ENCODE measurements around the gene SYCN. TPM values are rescaled to one million over a fixed set of nuclear protein-coding genes. Genes with fewer than 3 reads are reported as not detected.

SYCN gene
- total and polyA plus RNA-seq, 2 of the 8 experiments (the other 6 are each of a cell fraction or from before 2014, with no cell fraction given) = not detected

DNA sequence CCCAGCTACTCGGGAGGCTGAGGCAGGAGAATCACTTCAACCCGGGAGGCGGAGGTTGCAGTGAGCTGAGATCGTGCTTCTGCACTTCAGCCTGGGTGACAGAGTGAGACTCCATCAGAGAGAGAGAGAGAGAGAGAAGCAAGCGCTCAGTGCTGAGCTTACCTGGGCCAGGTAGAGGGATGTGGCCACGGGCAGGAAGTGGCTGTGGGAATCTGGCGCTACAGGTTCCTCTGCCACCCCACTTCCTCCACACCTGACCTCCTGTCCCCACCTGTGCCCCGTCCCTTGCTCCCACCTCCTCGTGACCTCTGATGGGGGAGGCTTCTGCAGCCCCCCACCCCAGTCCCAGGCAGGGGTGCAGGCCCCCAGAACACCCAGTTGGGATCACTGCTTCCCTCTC lies 8.3 kb downstream of the SYCN start (continued):
- TF ChIP-seq, protein P1, sequence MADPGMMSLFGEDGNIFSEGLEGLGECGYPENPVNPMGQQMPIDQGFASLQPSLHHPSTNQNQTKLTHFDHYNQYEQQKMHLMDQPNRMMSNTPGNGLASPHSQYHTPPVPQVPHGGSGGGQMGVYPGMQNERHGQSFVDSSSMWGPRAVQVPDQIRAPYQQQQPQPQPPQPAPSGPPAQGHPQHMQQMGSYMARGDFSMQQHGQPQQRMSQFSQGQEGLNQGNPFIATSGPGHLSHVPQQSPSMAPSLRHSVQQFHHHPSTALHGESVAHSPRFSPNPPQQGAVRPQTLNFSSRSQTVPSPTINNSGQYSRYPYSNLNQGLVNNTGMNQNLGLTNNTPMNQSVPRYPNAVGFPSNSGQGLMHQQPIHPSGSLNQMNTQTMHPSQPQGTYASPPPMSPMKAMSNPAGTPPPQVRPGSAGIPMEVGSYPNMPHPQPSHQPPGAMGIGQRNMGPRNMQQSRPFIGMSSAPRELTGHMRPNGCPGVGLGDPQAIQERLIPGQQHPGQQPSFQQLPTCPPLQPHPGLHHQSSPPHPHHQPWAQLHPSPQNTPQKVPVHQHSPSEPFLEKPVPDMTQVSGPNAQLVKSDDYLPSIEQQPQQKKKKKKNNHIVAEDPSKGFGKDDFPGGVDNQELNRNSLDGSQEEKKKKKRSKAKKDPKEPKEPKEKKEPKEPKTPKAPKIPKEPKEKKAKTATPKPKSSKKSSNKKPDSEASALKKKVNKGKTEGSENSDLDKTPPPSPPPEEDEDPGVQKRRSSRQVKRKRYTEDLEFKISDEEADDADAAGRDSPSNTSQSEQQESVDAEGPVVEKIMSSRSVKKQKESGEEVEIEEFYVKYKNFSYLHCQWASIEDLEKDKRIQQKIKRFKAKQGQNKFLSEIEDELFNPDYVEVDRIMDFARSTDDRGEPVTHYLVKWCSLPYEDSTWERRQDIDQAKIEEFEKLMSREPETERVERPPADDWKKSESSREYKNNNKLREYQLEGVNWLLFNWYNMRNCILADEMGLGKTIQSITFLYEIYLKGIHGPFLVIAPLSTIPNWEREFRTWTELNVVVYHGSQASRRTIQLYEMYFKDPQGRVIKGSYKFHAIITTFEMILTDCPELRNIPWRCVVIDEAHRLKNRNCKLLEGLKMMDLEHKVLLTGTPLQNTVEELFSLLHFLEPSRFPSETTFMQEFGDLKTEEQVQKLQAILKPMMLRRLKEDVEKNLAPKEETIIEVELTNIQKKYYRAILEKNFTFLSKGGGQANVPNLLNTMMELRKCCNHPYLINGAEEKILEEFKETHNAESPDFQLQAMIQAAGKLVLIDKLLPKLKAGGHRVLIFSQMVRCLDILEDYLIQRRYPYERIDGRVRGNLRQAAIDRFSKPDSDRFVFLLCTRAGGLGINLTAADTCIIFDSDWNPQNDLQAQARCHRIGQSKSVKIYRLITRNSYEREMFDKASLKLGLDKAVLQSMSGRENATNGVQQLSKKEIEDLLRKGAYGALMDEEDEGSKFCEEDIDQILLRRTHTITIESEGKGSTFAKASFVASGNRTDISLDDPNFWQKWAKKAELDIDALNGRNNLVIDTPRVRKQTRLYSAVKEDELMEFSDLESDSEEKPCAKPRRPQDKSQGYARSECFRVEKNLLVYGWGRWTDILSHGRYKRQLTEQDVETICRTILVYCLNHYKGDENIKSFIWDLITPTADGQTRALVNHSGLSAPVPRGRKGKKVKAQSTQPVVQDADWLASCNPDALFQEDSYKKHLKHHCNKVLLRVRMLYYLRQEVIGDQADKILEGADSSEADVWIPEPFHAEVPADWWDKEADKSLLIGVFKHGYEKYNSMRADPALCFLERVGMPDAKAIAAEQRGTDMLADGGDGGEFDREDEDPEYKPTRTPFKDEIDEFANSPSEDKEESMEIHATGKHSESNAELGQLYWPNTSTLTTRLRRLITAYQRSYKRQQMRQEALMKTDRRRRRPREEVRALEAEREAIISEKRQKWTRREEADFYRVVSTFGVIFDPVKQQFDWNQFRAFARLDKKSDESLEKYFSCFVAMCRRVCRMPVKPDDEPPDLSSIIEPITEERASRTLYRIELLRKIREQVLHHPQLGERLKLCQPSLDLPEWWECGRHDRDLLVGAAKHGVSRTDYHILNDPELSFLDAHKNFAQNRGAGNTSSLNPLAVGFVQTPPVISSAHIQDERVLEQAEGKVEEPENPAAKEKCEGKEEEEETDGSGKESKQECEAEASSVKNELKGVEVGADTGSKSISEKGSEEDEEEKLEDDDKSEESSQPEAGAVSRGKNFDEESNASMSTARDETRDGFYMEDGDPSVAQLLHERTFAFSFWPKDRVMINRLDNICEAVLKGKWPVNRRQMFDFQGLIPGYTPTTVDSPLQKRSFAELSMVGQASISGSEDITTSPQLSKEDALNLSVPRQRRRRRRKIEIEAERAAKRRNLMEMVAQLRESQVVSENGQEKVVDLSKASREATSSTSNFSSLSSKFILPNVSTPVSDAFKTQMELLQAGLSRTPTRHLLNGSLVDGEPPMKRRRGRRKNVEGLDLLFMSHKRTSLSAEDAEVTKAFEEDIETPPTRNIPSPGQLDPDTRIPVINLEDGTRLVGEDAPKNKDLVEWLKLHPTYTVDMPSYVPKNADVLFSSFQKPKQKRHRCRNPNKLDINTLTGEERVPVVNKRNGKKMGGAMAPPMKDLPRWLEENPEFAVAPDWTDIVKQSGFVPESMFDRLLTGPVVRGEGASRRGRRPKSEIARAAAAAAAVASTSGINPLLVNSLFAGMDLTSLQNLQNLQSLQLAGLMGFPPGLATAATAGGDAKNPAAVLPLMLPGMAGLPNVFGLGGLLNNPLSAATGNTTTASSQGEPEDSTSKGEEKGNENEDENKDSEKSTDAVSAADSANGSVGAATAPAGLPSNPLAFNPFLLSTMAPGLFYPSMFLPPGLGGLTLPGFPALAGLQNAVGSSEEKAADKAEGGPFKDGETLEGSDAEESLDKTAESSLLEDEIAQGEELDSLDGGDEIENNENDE (IDR thresholded peaks at IDR 0.05; ENCODE audit: insufficient replicate concordance, low read length) = no peak
- no peak for TF ChIP-seq GABPA (IDR thresholded peaks at IDR 0.05; ENCODE audit: borderline replicate concordance, insufficient read depth, low read length)
- no peak for TF ChIP-seq KDM1A (IDR thresholded peaks at IDR 0.05; ENCODE audit: borderline replicate concordance, low read length)
- TF ChIP-seq RBBP5 (IDR thresholded peaks at IDR 0.05; ENCODE audit: borderline replicate concordance, low read depth, low read length) = no peak
- TF ChIP-seq NANOG (IDR thresholded peaks at IDR 0.05; ENCODE audit: insufficient read depth, low read depth, low read length, poor library complexity, severe bottlenecking) = no peak
- TF ChIP-seq, protein P2, sequence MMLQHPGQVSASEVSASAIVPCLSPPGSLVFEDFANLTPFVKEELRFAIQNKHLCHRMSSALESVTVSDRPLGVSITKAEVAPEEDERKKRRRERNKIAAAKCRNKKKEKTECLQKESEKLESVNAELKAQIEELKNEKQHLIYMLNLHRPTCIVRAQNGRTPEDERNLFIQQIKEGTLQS (IDR thresholded peaks at IDR 0.05; ENCODE audit: insufficient read depth, low read depth, low read length) = no peak
- TF ChIP-seq TEAD4 (IDR thresholded peaks at IDR 0.05; ENCODE audit: low read depth, low read length) = no peak
- no peak for TF ChIP-seq GTF2F1 (IDR thresholded peaks at IDR 0.05; ENCODE audit: borderline replicate concordance, low read depth, low read length)
- no peak for TF ChIP-seq RXRA (IDR thresholded peaks at IDR 0.05; ENCODE audit: insufficient read depth, low read depth, low read length)
- TF ChIP-seq, protein P3, sequence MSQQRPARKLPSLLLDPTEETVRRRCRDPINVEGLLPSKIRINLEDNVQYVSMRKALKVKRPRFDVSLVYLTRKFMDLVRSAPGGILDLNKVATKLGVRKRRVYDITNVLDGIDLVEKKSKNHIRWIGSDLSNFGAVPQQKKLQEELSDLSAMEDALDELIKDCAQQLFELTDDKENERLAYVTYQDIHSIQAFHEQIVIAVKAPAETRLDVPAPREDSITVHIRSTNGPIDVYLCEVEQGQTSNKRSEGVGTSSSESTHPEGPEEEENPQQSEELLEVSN (IDR thresholded peaks at IDR 0.05) = no peak

All from H1 (cell line).